T-helper 9 cell (primary cell): ENCODE results near the gene SHMT2.

ENCODE experiments used
- DNase-seq: peaks from one replicate; pipeline ENCODE4 v3.0.0-alpha.2; 2020
- total RNA-seq, 2 donors: gene quantifications; one replicate each; lab custom pipeline; 2026; lab: John Stamatoyannopoulos, UW

The SHMT2 gene
- 27.5 to 79.5 reads per million in 2 donors for total RNA-seq

DNA sequence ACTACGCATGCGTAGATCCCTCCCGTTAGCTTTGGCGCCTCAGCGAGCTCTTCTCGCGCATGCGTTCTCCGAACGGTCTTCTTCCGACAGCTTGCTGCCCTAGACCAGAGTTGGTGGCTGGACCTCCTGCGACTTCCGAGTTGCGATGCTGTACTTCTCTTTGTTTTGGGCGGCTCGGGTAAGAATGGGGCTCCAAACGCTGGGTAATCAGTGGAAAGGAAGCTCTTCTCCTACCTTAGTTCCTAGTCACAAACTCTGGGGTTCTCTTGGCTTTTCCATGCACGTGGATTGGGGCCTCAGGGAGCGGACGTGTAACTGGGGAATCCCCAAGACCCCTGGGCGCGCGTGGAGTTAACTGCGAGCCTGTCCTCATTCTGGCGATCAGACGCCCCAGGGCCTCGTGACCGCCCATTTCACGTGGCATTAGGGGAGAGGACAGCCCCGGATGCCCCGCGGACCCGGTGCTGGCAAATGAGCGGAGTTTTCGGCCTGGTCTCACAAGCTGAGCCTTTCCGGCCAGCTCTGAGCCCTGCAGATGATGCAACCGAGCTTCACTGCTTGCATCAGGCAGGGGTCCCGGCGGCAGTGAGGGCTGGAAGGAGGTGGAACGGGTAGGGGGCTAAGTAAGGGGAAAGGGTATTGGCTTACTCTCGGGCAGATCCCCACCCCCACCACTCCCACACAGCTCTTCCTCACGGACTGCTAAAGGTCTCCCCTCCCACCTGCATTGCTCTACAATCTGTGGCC, at the start of gene SHMT2:
Gene SHMT2 (plus strand): TSS at position 78 of the 747 bp plus-strand sequence. CDS start 68 bp downstream, at position 146.
- peak; percentile 79 for DNase-seq

DNA sequence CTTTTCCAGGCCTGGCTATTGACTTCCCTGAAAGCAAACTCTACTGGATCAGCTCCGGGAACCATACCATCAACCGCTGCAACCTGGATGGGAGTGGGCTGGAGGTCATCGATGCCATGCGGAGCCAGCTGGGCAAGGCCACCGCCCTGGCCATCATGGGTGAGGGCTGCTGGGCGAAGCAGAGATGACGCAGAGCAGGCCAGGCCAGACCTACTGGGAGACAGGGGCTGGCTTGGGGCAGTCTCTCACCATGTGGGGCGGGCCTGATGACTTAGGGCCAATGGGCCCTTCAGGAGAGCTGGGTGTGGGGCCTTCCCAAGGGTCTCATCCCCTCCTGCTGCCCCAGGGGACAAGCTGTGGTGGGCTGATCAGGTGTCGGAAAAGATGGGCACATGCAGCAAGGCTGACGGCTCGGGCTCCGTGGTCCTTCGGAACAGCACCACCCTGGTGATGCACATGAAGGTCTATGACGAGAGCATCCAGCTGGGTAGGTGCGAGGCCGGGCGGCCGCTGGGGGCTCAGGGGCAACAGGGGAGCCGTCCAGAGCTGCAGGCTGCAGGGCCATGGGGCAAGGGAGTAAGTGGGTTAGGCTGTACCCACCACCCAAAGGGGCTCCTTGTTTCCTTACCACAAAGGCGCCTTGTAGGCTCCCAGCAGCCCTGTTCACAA, 49.1 kb upstream of the SHMT2 start:
- no peak for DNase-seq

DNA sequence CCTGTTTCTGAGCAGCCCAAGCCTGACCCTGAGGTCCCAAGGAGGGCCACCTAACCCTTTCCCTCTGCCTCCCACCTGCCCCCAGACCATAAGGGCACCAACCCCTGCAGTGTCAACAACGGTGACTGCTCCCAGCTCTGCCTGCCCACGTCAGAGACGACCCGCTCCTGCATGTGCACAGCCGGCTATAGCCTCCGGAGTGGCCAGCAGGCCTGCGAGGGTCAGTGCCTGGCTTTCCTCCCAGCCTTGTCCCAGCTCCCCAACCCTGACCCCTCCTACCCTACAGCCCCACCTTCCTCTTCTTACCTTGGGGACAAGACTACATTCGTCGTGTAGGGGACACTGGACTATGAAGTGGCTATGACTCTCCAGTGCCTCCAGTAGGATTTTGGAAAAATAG, 48.4 kb upstream of the SHMT2 start:
- no peak for DNase-seq

DNA sequence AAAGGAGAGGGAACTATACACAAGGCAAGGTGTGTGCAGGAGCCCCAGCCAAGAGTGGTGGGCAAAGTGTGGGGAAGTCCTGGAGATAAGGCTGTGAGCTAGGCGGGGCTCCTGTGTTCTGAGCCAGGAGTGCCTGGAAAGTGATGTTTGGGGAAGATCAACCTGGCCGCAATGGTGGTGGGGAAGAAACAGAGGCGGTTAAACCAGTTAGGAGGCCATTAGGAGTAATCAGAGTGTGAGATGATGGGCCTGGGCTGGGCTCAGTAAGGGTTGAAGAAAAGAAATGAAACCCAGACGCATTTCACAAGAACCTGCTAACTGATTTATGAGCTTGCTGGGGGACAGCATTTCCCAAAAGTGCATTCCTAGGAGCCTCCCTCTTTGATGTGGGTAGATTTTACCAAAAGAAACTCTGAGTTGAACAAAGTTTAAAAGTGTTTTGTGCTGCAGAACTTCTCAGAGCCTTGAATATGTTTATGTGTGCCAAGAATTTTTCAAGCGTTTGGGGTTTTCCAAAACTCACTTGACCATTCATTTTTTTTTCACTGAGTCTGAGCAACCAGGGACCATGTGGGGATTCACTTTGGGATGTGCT, 47.9 kb upstream of the SHMT2 start:
- DNase-seq: no peak

DNA sequence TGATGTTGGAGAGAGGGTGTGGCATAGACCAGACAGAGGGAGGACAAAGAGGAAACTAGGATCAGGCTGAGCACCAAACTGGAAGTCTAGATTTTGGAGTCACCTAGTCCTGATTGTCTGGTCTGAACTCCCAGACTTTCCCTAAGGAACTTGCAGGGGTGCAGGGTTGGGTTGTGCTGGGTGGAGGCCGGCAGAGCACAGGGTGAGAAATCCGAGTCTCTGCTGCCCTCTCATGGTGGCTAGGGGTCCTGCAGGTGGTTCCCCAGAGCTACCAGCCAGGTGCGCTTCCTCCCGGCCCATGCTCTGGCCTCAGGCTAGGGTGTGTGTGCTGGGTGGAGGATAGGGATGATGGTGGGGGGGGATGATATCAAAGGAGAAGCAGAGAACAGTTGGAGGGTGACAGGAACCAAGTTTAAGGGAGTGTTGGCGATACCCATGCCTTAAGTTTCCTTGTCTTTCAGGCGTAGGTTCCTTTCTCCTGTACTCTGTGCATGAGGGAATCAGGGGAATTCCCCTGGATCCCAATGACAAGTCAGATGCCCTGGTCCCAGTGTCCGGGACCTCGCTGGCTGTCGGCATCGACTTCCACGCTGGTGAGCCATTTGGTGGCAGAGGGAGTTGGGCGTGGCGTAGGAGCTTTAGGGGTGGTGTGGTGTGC, 46.5 kb upstream of the SHMT2 start:
- DNase-seq: peak; percentile 79

DNA sequence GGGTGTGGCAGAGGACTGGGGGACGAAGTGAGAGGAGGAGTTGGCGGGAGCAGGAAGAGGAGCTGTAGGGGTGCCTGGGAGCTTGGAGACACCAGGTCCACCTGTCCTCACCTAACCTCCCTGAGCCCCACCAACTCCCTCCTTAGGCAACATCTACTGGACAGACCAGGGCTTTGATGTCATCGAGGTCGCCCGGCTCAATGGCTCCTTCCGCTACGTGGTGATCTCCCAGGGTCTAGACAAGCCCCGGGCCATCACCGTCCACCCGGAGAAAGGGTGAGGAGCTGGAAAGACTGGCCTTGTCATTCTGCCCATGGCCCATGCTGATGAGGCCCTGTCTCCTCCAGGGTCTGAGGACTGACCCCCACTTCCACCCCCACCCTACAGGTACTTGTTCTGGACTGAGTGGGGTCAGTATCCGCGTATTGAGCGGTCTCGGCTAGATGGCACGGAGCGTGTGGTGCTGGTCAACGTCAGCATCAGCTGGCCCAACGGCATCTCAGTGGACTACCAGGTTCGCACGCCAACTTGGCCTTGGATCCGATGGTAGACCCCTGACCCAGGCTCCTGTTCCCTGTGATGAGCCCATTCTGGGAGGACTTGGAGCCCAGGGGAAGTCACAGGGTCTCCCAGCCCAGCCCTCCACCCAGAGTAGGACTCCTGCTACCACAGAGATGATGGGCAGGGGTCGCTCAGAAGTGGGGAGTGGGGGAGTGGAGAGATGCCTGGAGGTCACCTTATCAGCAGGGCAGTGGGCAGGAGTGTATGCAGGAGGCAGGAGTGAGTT, 45.4 kb upstream of the SHMT2 start:
- no peak for DNase-seq

DNA sequence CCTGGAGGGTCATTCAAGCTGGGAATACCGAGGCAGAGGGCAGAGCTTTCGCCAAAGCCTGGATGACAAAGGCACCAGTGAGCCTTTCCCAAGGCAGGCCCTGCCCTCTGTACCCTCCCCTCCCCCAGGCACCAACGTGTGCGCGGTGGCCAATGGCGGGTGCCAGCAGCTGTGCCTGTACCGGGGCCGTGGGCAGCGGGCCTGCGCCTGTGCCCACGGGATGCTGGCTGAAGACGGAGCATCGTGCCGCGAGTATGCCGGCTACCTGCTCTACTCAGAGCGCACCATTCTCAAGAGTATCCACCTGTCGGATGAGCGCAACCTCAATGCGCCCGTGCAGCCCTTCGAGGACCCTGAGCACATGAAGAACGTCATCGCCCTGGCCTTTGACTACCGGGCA, 44.1 kb upstream of the SHMT2 start:
- no peak for DNase-seq

DNA sequence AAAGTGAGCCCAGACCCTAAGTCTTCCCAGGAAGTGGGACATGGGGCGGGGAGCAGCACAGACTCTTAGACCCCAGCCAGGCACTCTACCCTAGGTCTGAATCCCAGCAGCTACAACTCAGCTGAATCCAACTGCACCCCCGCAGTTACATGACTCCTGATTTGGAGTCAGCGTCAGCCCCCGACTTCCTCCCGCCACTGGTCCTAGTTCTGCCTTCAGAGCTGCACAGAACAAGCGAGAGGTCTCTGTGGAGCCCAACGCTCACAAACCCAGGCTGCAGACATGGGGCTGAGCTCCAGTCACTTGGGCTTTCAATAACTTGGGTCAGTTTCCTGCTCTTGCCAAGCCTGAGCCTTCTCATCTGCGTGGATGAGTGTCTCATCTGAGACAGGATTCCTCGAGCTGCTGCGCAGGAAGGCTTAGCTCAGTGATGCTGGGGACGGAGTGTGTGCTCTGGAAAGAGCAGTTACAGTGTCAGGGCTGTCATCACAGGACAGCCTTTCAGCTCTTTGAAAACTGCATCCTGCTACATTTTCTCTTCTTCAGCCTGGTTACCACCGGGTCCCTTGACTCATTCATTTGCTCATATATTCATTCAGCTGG, 43.5 kb upstream of the SHMT2 start:
- DNase-seq: no peak

DNA sequence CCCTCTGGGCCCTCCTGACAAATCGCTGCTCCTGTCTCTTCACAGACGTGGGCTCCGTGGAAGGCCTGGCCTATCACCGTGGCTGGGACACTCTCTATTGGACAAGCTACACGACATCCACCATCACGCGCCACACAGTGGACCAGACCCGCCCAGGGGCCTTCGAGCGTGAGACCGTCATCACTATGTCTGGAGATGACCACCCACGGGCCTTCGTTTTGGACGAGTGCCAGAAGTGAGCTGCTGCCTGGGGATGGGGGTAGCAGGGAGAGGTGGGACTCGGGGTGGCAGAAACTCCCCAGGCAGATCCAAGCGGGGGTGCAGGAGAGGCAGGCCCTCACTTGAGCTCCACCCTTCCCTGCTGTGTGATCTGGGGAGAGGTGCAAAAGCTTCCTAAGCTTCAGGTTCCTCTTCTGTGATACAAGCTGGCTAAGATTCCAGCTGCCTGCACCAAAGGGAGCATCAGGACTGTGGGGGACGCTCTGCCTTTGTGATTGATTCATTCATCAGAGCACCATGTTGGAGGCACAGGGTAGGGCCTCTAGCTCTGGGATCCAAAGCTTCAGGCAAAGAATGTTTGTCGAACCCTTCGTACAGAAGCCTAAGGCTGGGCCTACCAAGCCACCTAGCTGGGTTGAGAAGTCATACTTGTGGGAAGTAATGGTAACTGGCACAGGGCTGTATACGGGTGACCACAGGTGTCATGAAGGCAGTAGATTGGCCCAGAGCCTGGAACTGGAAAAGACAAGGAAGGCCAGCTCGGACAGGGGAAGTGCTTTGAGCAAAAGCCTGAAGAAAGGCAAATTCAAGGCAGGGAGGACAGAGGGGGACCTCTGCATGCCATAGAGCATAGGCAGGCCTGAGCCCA, 42.1 kb upstream of the SHMT2 start:
- DNase-seq: no peak

DNA sequence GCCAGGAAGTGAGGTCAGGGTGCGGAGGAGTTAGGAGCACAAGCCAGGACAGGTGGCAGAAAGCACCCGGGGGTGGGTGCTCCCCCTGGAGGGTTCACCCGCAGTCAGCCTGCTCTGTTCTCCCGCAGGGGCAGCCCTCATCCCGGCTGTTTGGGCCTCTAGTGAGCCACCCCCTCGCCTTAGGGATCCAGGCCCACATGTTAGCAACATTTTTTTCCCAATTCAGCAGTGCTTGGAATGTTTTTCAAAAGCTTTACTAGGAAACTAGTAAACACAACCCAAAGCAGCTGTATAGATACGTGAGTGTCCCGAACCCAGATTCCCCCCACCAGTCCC, 41.5 kb upstream of the SHMT2 start:
- DNase-seq: no peak

DNA sequence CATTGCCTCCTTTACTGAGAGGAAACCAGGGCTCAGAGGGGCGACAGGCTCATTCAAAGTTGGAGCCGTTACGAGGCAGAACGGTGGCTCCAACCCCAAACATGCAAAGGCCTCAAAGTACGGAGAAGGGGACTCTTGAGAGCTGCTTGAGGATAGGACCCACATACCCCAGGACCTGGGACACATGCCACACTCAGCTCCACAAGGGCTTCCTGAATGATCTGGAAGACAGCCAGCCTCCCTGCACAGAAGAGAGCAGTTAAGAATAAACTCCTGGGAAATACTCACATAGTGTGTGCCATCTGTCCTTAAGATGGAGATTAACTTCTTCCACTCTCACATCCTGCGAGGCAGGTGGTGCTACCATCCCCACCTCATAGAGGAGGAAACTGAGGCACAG, 39.5 kb upstream of the SHMT2 start:
- no peak for DNase-seq

DNA sequence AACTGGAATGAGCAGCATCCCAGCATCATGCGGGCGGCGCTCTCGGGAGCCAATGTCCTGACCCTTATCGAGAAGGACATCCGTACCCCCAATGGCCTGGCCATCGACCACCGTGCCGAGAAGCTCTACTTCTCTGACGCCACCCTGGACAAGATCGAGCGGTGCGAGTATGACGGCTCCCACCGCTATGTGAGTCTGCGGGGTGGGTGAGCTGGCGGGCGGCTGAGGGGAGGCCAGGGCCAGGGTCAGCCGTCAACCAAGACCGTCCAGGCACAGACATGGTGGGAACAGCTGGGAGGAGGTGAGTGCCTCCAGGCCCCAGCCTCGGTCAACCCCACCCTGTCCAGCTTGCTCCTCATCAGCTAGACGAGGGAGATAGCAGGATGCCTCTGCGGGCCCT, 38.7 kb upstream of the SHMT2 start:
- DNase-seq: no peak

DNA sequence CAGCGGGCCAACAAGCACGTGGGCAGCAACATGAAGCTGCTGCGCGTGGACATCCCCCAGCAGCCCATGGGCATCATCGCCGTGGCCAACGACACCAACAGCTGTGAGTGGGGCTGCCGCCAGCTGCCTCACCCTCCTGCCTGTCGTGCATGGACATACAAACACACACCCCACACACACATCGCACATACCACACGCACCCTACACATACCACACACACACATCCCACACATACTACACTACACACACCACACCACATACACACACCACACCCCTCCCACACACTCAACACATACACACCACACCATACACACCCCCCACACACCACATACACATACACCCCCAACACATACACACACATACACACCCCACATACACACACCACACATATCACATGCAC, 38.1 kb upstream of the SHMT2 start:
- DNase-seq: no peak

DNA sequence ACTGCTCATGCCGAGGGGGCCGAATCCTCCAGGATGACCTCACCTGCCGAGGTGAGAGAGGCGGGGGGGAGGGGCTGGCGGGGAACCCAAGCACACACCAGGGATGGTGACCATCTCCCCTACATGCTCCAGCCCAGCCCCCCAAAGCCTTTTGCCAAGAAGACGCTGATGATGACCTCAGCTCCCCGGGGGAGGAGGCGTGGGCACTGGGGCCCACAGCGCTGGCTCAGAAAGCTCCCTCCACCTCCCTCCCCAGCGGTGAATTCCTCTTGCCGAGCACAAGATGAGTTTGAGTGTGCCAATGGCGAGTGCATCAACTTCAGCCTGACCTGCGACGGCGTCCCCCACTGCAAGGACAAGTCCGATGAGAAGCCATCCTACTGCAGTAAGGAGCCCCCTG, 36.6 kb upstream of the SHMT2 start:
- DNase-seq: no peak

DNA sequence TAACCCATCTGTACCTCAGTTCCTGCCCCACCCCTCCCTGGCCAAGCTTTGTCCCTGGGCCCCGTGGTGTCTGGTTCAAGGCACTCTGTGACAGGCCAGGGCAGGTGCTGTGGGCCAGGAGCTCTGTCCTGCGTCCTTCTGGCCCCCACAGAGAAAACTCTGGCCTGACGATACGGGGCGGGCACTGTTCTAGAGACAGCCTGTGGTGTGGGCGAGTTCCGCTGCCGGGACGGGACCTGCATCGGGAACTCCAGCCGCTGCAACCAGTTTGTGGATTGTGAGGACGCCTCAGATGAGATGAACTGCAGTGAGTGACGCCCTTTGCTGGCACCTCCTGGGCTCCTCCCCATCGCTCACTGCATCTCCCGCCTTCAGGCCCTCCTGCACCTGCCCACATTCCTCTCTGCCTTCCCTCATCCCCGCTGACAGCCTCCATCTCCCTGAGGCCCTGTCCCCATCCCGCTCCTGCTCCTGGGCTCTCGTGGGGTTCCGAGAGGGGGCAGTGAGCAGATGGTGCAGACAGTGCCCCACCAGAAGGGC, 35.7 kb upstream of the SHMT2 start:
- no peak for DNase-seq

DNA sequence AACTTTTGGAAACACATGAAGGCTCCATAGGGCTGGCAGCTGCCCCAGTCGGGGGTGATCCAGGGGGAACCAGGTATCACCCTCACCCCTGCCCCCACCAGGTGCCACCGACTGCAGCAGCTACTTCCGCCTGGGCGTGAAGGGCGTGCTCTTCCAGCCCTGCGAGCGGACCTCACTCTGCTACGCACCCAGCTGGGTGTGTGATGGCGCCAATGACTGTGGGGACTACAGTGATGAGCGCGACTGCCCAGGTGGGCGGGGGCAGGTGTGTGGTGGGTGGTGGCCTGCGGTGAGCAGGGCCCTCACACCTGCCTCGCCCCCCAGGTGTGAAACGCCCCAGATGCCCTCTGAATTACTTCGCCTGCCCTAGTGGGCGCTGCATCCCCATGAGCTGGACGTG, 35.3 kb upstream of the SHMT2 start:
- DNase-seq: no peak

DNA sequence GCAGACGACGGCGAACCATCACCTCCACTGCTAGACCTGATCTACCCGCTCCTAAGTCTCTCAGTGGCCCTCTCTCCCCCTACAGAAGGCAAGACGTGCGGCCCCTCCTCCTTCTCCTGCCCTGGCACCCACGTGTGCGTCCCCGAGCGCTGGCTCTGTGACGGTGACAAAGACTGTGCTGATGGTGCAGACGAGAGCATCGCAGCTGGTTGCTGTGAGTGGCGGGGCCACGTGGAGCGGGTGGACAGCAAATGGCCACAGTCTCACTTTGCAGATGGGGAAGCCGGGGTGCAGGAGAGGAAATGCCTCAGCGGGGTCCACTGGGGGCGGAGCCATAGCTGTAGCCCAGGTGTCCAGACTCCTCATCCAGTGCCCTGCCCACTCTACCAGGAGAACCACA, 34.3 kb upstream of the SHMT2 start:
- no peak for DNase-seq

DNA sequence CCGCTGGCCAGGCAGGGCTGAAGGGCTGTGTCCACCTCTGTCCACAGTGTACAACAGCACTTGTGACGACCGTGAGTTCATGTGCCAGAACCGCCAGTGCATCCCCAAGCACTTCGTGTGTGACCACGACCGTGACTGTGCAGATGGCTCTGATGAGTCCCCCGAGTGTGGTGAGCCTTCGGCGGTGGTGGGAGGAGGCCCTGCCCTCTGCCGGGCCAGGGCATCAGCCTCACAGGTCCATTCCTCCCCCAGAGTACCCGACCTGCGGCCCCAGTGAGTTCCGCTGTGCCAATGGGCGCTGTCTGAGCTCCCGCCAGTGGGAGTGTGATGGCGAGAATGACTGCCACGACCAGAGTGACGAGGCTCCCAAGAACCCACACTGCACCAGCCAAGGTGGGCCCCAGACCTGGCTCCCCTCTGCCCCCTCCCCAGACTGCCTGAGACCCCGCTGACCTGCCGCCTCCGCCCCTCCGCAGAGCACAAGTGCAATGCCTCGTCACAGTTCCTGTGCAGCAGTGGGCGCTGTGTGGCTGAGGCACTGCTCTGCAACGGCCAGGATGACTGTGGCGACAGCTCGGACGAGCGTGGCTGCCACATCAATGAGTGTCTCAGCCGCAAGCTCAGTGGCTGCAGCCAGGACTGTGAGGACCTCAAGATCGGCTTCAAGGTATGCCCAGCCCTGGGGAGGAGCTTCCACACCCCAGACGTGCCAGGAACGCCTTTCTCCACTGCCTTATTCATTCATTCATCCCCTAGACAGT, 33.7 kb upstream of the SHMT2 start:
- no peak for DNase-seq

DNA sequence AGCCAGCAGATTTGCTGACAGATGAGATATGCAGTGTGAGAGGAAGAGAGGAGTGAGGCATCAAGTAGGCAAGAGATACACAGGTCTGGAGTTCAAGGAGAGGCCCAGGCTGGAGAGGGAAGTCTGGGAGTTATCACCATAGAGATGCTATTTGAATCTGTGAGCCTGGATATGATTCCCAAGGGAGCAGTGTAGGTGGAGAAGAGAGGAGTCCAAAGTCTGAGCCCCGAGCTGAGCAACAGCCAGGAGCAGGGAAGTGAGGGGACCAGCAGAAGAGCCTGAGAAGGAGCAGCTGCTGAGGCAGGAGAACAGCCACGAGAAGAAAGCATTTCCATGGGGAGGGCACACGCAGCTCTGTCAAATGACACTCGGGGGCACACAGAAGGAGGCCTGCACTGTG, 33.1 kb upstream of the SHMT2 start:
- DNase-seq: no peak

DNA sequence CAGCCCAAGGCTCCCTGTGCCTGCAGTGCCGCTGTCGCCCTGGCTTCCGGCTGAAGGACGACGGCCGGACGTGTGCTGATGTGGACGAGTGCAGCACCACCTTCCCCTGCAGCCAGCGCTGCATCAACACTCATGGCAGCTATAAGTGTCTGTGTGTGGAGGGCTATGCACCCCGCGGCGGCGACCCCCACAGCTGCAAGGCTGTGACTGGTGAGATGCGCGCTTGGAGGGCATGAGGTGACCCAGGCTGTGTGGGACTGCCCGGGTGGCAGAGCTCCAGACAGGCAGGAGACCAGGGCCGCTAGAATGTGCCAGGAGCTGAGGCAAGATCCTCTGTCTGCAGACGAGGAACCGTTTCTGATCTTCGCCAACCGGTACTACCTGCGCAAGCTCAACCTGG, 32.6 kb upstream of the SHMT2 start:
- no peak for DNase-seq
